B cell (primary cell): ENCODE data around the gene DIS3L2. TPM values are rescaled to one million over a fixed set of nuclear protein-coding genes. Genes with fewer than 3 reads are reported as not detected.

ENCODE experiments used
- ATAC-seq: fragments of 200-7000 bp; cut with Tn5 transposase; one replicate; pipeline ENCODE4 v1.10.0; 2021; ENCODE audit warnings: low read depth, mild to moderate bottlenecking, moderate number of reproducible peaks, moderate library complexity
- CTCF ChIA-PET: fragments of 350-600 bp; sonication (Branson Sonifier 250); formaldehyde crosslinking; loops from one replicate; lab custom pipeline; 2021; ENCODE audit warnings: antibody characterized with exemption, inconsistent platforms; lab: Charles Lee
- POLR2A ChIA-PET: fragments of 350-600 bp; sonication (Branson Sonifier 250); formaldehyde crosslinking; loops from one replicate; lab custom pipeline; 2021; ENCODE audit warnings: antibody characterized with exemption; lab: Charles Lee
- DNase-seq: peaks from one replicate; pipeline ENCODE4 v3.0.0; 2013
- H2AFZ ChIP-seq: 2 replicates; pipeline ENCODE4 v1.6.1; 2012; ENCODE audit warnings: mild to moderate bottlenecking, low read depth, low read length; ENCODE audit not compliant: insufficient read depth, poor library complexity, severe bottlenecking
- H3K27ac ChIP-seq, 2 donors: 1 replicate in 1 of 2; 2 replicates in 1 of 2; pipeline ENCODE4 v1.5.1; 2012 to 2013; ENCODE audit warnings: low read length in 2 of 2, mild to moderate bottlenecking in 2 of 2, moderate library complexity in 1 of 2
- H3K27me3 ChIP-seq, 4 experiments: fragments of 200-600 bp in 1 of 4; sonication (generic) in 1 of 4; replicated peaks in 1 of 4; 1 replicate in 2 of 4; 2 replicates in 2 of 4; pipeline versions ENCODE4 v1.6.1 to v1.7.0; 2013 to 2016; ENCODE audit warnings: low read length in 3 of 4, mild to moderate bottlenecking in 2 of 4, mixed read lengths in 1 of 4, moderate library complexity in 1 of 4; ENCODE audit not compliant: insufficient read depth in 4 of 4, control insufficient read depth in 3 of 4; ENCODE audit errors: control extremely low read depth in 1 of 4
- H3K36me3 ChIP-seq, 2 experiments: replicated peaks in 1 of 2; 1 replicate in 1 of 2; 2 replicates in 1 of 2; pipeline versions ENCODE4 v1.6.1 to v1.7.1; 2013; ENCODE audit warnings: low read length in 1 of 2; ENCODE audit not compliant: insufficient read depth in 2 of 2, control insufficient read depth in 1 of 2; ENCODE audit errors: control extremely low read depth in 1 of 2, extremely low read depth in 1 of 2
- H3K4me1 ChIP-seq, 2 donors: fragments of 200-600 bp in 1 of 2; sonication (generic) in 1 of 2; 1 replicate in 1 of 2; 2 replicates in 1 of 2; pipeline versions ENCODE4 v1.5.1 to v1.6.1; 2013 to 2017; ENCODE audit warnings: low read length in 2 of 2; ENCODE audit not compliant: control insufficient read depth in 2 of 2, insufficient read depth in 2 of 2
- H3K4me2 ChIP-seq: replicated peaks from 2 replicates; pipeline ENCODE3; 2012; ENCODE audit warnings: mild to moderate bottlenecking, low read depth, low read length; ENCODE audit not compliant: poor library complexity, severe bottlenecking
- H3K4me3 ChIP-seq, 5 experiments: fragments of 200-600 bp in 1 of 5; sonication (generic) in 1 of 5; 1 replicate in 3 of 5; 2 replicates in 2 of 5; pipeline versions ENCODE4 v1.5.1 to v1.7.0; 2011 to 2016; ENCODE audit warnings: low read length in 4 of 5, mild to moderate bottlenecking in 4 of 5, low read depth in 2 of 5, control low read depth in 1 of 5, moderate library complexity in 1 of 5; ENCODE audit not compliant: insufficient read depth in 1 of 5; ENCODE audit errors: control extremely low read depth in 1 of 5, extremely low read depth in 1 of 5
- H3K79me2 ChIP-seq: fragments of 200-600 bp; sonication (generic); one replicate; pipeline ENCODE4 v1.6.0; 2016; ENCODE audit warnings: low read length; ENCODE audit not compliant: control insufficient read depth, insufficient read depth
- H3K9ac ChIP-seq: fragments of 200-600 bp; sonication (generic); 2 replicates; pipeline ENCODE4 v1.6.1; 2017; ENCODE audit warnings: mild to moderate bottlenecking, low read length, moderate library complexity
- H3K9me3 ChIP-seq, 3 donors: one replicate each; pipeline versions ENCODE4 v1.6.1 to v1.7.1; 2013; ENCODE audit warnings: low read length in 2 of 3; ENCODE audit not compliant: control insufficient read depth in 2 of 3, insufficient read depth in 1 of 3; ENCODE audit errors: control extremely low read depth in 1 of 3
- H4K20me1 ChIP-seq: 2 replicates; pipeline ENCODE4 v1.6.0; 2012; ENCODE audit warnings: mild to moderate bottlenecking, low read length; ENCODE audit not compliant: insufficient read depth, control insufficient read depth, poor library complexity, severe bottlenecking
- H3K27ac Mint-ChIP-seq: one replicate; pipeline ENCODE4 v1.8.0; 2021; ENCODE audit warnings: mixed read lengths
- H3K27me3 Mint-ChIP-seq: one replicate; pipeline ENCODE4 v1.8.0; 2021; ENCODE audit warnings: mixed read lengths
- H3K4me1 Mint-ChIP-seq: one replicate; pipeline ENCODE4 v1.8.0; 2021; ENCODE audit warnings: mixed read lengths
- H3K4me3 Mint-ChIP-seq: one replicate; pipeline ENCODE4 v1.8.0; 2021; ENCODE audit warnings: mixed read lengths
- H3K9me3 Mint-ChIP-seq: one replicate; pipeline ENCODE4 v1.8.0; 2022; ENCODE audit warnings: mixed read lengths; ENCODE audit not compliant: insufficient read depth
- EZH2 ChIP-seq: IDR thresholded peaks from 2 replicates; pipeline ENCODE4 v1.6.1; 2012; ENCODE audit warnings: borderline replicate concordance, low read depth, mild to moderate bottlenecking, moderate library complexity, low read length; ENCODE audit not compliant: insufficient read depth, poor library complexity, severe bottlenecking
- WGBS: methylation state at CpG from one replicate; pipeline ENCODE4 v1.1.5; 2013; ENCODE audit warnings: missing lambda C conversion rate; ENCODE audit not compliant: insufficient coverage; 5-methylcytosine and 5-hydroxymethylcytosine counted together
- intact Hi-C: fragments of 100-400 bp; cut with micrococcal nuclease; formaldehyde crosslinking; loops from one replicate; pipeline ENCODE4 v1.10.0; 2022
- polyA plus RNA-seq: library from polyadenylated mRNA; depleted of rRNA; stranded (reverse); fragments of >200 nt; gene quantifications from 2 replicates; pipeline ENCODE4 v1.2.3, GENCODE V29; 2012
- total RNA-seq, 2 donors: library from RNA; stranded (reverse); fragments of 120-200 nt in 1 of 2; gene quantifications; 1 replicate in 1 of 2; 2 replicates in 1 of 2; pipeline versions ENCODE4 v1.2.3 to v1.2.4, GENCODE V29; 2013 to 2022
- TF ChIP-seq, protein P1 (sequence below): fragments of 200-600 bp; IDR thresholded peaks from one replicate; pipeline ENCODE4 v1.8.0; 2022; ENCODE audit warnings: antibody characterized with exemption, mild to moderate bottlenecking

The DIS3L2 gene
- total and polyA plus RNA-seq, 2 donors (not counting 1 experiment from before 2014, with no cell fraction given): 34.5 to 70.1 TPM

GRCh38 chr2:232236200-232236599 is 274.7 kb downstream of the DIS3L2 start:
- H3K9me3 Mint-ChIP-seq: no peaks in the 10 kb centered on the region
- ATAC-seq (no peak), DNase-seq (no peak)
- Histone ChIP-seq H3K4me2 (no peak overlapping the region), H3K9me3 (no peaks in the 10 kb centered on the region), H3K27ac (no peak overlapping the region), H2AFZ (no peak overlapping the region), H3K9ac (no peak overlapping the region), H3K4me3 (no peak overlapping the region), H4K20me1 (no peaks in the 10 kb centered on the region), H3K79me2 (no peaks in the 10 kb centered on the region), H3K36me3 (peaks cover 2 to 30% of the 10 kb centered on the region in 2 experiments), H3K27me3 (no peaks in the 10 kb centered on the region), H3K4me1 (no peaks in the 10 kb centered on the region)
- POLR2A ChIA-PET: no interaction called here
- H3K27ac Mint-ChIP-seq: no peak overlapping the region
- no peak overlapping the region for H3K4me3 Mint-ChIP-seq
- TF ChIP-seq EZH2: no peak
- TF ChIP-seq, protein P1, sequence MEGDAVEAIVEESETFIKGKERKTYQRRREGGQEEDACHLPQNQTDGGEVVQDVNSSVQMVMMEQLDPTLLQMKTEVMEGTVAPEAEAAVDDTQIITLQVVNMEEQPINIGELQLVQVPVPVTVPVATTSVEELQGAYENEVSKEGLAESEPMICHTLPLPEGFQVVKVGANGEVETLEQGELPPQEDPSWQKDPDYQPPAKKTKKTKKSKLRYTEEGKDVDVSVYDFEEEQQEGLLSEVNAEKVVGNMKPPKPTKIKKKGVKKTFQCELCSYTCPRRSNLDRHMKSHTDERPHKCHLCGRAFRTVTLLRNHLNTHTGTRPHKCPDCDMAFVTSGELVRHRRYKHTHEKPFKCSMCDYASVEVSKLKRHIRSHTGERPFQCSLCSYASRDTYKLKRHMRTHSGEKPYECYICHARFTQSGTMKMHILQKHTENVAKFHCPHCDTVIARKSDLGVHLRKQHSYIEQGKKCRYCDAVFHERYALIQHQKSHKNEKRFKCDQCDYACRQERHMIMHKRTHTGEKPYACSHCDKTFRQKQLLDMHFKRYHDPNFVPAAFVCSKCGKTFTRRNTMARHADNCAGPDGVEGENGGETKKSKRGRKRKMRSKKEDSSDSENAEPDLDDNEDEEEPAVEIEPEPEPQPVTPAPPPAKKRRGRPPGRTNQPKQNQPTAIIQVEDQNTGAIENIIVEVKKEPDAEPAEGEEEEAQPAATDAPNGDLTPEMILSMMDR: no peak
- intact Hi-C loops: no loop called here
- H3K4me1 Mint-ChIP-seq: no peaks in the 10 kb centered on the region
- no peaks in the 10 kb centered on the region for H3K27me3 Mint-ChIP-seq
- CTCF ChIA-PET: no interaction called here

DNA sequence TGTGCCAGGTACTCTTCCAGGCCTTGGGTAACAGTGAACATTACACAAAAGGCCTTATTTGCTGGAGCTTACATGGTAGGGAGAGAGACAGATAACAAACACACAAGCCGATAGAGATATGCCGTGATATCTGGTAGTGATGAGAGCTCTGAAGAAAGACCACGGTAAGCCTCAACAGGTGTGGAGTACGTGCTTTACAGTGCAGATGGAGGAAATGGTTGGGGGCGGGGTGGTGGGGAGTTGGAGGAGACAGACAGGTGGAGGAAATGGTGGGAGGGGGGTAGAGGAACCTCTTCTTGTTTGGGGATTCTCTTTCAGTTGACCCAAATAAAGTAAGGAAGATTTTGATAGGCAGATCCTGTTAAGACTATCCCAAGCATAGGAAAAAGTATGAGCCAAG is 276.0 kb downstream of the DIS3L2 start:
- CTCF ChIA-PET: no interaction called here
- no peaks in the 10 kb centered on the region for H4K20me1 ChIP-seq
- no peaks in the 10 kb centered on the region for H3K9me3 ChIP-seq
- H3K36me3 ChIP-seq: peaks cover 2 to 32% of the 10 kb centered on the region in 2 experiments
- 63% methylated on average over 5 of the region's 5 CpGs for WGBS
- ATAC-seq: no peak
- intact Hi-C loops: no loop called here
- no peak overlapping the region for H3K4me3 Mint-ChIP-seq
- H3K27ac Mint-ChIP-seq: no peak overlapping the region
- no peak overlapping the region for H2AFZ ChIP-seq
- H3K9ac ChIP-seq: no peak overlapping the region
- H3K4me2 ChIP-seq: no peak overlapping the region
- no peaks in the 10 kb centered on the region for H3K79me2 ChIP-seq
- TF ChIP-seq, protein P1: no peak
- TF ChIP-seq EZH2: no peak
- H3K4me1 ChIP-seq: no peaks in the 10 kb centered on the region
- no peaks in the 10 kb centered on the region for H3K27me3 Mint-ChIP-seq
- POLR2A ChIA-PET: no interaction called here
- no peaks in the 10 kb centered on the region for H3K27me3 ChIP-seq
- DNase-seq: no peak
- no peak overlapping the region for H3K27ac ChIP-seq
- H3K4me1 Mint-ChIP-seq: no peaks in the 10 kb centered on the region
- no peak overlapping the region for H3K4me3 ChIP-seq
- H3K9me3 Mint-ChIP-seq: no peaks in the 10 kb centered on the region
